Natural killer cell (primary cell): ENCODE data around the gene TPM4. TPM values are rescaled to one million over a fixed set of nuclear protein-coding genes. Genes with fewer than 3 reads are reported as not detected.

Source experiments
- ATAC-seq, 3 donors: fragments of 150-1000 bp in 2 of 3; fragments of 200-7000 bp in 1 of 3; cut with Tn5 transposase; 1 replicate in 1 of 3; 2 replicates in 2 of 3; pipeline ENCODE4 v1.10.0; 2021; ENCODE audit warnings: mild to moderate bottlenecking in 2 of 3, moderate library complexity in 2 of 3
- DNase-seq, 2 donors: peaks; one replicate each; pipeline versions ENCODE4 v3.0.0 to v3.0.0-alpha.2; 2013 to 2021; ENCODE audit warnings: mixed read lengths in 1 of 2
- H3K27ac ChIP-seq: one replicate; pipeline ENCODE4 v1.5.1; 2013; ENCODE audit warnings: mild to moderate bottlenecking, low read length
- H3K27me3 ChIP-seq: one replicate; pipeline ENCODE4 v1.6.1; 2013; ENCODE audit warnings: low read length; ENCODE audit not compliant: control insufficient read depth, insufficient read depth
- H3K36me3 ChIP-seq: one replicate; pipeline ENCODE4 v1.6.1; 2013; ENCODE audit warnings: low read length; ENCODE audit not compliant: control insufficient read depth, insufficient read depth
- H3K4me1 ChIP-seq: one replicate; pipeline ENCODE4 v1.6.1; 2013; ENCODE audit warnings: low read length; ENCODE audit not compliant: control insufficient read depth, insufficient read depth
- H3K4me3 ChIP-seq: one replicate; pipeline ENCODE4 v1.5.1; 2013; ENCODE audit warnings: low read length
- H3K9me3 ChIP-seq: one replicate; pipeline ENCODE4 v1.6.1; 2013; ENCODE audit warnings: low read length; ENCODE audit not compliant: control insufficient read depth, insufficient read depth
- H3K27ac Mint-ChIP-seq, 2 donors: one replicate each; pipeline ENCODE4 v1.8.0; 2022; ENCODE audit warnings: mild to moderate bottlenecking in 2 of 2, mixed read lengths in 2 of 2, moderate library complexity in 1 of 2
- H3K27me3 Mint-ChIP-seq, 2 donors: one replicate each; pipeline ENCODE4 v1.8.0; 2022; ENCODE audit warnings: low read depth in 2 of 2, mixed read lengths in 2 of 2
- H3K36me3 Mint-ChIP-seq: one replicate; pipeline ENCODE4 v1.8.0; 2022; ENCODE audit warnings: mixed read lengths
- H3K4me1 Mint-ChIP-seq, 2 donors: one replicate each; pipeline ENCODE4 v1.8.0; 2022; ENCODE audit warnings: mixed read lengths in 2 of 2
- H3K4me3 Mint-ChIP-seq: one replicate; pipeline ENCODE4 v1.8.0; 2022; ENCODE audit warnings: mild to moderate bottlenecking, moderate library complexity, mixed read lengths
- H3K9me3 Mint-ChIP-seq, 2 donors: one replicate each; pipeline ENCODE4 v1.8.0; 2022; ENCODE audit warnings: mixed read lengths in 2 of 2
- WGBS: methylation state at CpG from one replicate; pipeline ENCODE4 v1.1.7; 2013; ENCODE audit warnings: missing lambda C conversion rate; ENCODE audit not compliant: insufficient coverage; 5-methylcytosine and 5-hydroxymethylcytosine counted together
- intact Hi-C: fragments of 100-400 bp; cut with micrococcal nuclease; formaldehyde crosslinking; loops from one replicate; pipeline ENCODE4 v1.14.2; 2022
- total RNA-seq, 4 donors: library from RNA; stranded (reverse); fragments of 120-200 nt in 1 of 4; gene quantifications; one replicate each; pipeline versions ENCODE4 v1.2.3 to v1.2.4, GENCODE V29; 2013 to 2022
- TF ChIP-seq, protein P1 (sequence below): fragments of 200-600 bp; IDR thresholded peaks from one replicate; pipeline ENCODE4 v1.8.0; 2022; ENCODE audit warnings: antibody characterized with exemption

The TPM4 gene
- total RNA-seq, 3 donors from 2014 or later (not counting 1 experiment from before 2014, with no cell fraction given): 239 to 283 (median 266) TPM

DNA sequence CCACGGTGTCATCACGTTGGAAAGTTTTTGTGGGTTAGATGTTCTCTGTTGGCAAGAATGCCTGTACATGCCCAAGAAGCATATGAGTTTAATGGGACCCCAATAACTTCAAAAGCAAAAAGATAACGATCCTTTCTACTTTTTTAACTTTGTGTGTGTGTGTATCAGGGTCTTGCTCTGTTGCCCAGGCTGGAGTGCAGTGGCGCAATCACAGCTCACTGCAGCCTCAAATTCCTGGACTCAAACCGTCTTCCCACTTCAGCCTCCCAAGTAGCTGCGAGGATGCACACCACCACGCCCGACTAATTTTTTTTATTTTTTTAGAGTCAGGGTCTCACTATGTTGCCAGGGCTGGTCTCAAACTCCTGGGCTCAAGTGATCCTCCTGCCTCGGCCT lies 34.3 kb upstream of the TPM4 start:
- intact Hi-C loops: loop anchor here (1.0 kb wide), 2 partner anchors 69 to 140 kb away; partner anchors contain the start of gene RAB8A
- no peaks in the 10 kb centered on the region for H3K27me3 ChIP-seq
- H3K36me3 ChIP-seq: no peaks in the 10 kb centered on the region
- no peaks in the 10 kb centered on the region for H3K9me3 Mint-ChIP-seq
- H3K27ac Mint-ChIP-seq: no peak overlapping the region
- peaks cover 7% of the 10 kb centered on the region for H3K4me1 ChIP-seq
- TF ChIP-seq, protein P1, sequence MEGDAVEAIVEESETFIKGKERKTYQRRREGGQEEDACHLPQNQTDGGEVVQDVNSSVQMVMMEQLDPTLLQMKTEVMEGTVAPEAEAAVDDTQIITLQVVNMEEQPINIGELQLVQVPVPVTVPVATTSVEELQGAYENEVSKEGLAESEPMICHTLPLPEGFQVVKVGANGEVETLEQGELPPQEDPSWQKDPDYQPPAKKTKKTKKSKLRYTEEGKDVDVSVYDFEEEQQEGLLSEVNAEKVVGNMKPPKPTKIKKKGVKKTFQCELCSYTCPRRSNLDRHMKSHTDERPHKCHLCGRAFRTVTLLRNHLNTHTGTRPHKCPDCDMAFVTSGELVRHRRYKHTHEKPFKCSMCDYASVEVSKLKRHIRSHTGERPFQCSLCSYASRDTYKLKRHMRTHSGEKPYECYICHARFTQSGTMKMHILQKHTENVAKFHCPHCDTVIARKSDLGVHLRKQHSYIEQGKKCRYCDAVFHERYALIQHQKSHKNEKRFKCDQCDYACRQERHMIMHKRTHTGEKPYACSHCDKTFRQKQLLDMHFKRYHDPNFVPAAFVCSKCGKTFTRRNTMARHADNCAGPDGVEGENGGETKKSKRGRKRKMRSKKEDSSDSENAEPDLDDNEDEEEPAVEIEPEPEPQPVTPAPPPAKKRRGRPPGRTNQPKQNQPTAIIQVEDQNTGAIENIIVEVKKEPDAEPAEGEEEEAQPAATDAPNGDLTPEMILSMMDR: no peak
- DNase-seq (no peak), ATAC-seq (no peak)
- no peaks in the 10 kb centered on the region for H3K36me3 Mint-ChIP-seq
- H3K4me3 Mint-ChIP-seq: no peak overlapping the region
- no peaks in the 10 kb centered on the region for H3K9me3 ChIP-seq
- WGBS: 73% methylated on average over 9 of the region's 9 CpGs
- peaks cover 0 to 5% of the 10 kb centered on the region in 2 donors for H3K4me1 Mint-ChIP-seq
- no peak overlapping the region for H3K4me3 ChIP-seq
- H3K27ac ChIP-seq: no peak overlapping the region
- H3K27me3 Mint-ChIP-seq: peaks cover 0 to 3% of the 10 kb centered on the region in 2 donors

DNA sequence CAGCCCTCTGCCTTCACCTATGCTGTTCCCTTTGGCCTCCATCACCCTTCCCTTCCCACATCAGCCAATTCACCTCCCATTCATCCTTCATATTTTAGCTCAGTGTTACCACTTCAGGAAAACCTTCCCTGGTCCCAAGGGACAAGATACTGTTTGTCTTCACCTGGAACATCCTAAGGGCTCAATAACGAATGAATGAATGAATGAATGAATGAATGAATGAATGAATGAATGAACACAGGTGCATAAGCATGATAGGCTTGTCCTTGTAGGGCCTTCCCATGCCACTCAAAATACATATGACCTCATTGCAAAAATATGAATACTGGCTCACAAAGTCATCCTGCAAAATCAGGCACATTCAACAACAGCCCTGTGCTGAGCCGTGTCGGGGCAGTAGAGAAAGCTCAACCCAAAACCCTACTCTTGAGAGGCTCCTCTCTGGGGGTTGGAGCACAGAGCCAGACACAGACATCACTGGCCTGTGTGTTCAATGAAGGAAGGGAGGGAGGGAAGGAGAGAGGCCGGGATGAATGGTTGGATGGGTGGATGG lies 33.7 kb upstream of the TPM4 start:
- Histone ChIP-seq H3K36me3 (no peaks in the 10 kb centered on the region), H3K4me1 (peaks cover 7% of the 10 kb centered on the region), H3K27ac (no peak overlapping the region), H3K4me3 (no peak overlapping the region), H3K27me3 (no peaks in the 10 kb centered on the region), H3K9me3 (no peaks in the 10 kb centered on the region)
- DNase-seq (no peak), ATAC-seq (no peak)
- Mint-ChIP-seq H3K9me3 (no peaks in the 10 kb centered on the region), H3K27me3 (peaks cover 0 to 3% of the 10 kb centered on the region in 2 donors), H3K4me1 (peaks cover 0 to 5% of the 10 kb centered on the region in 2 donors), H3K4me3 (no peak overlapping the region), H3K36me3 (no peaks in the 10 kb centered on the region), H3K27ac (no peak overlapping the region)
- intact Hi-C loops: no loop called here
- TF ChIP-seq, protein P1: no peak
- 72% methylated on average over 4 of the region's 4 CpGs for WGBS

DNA sequence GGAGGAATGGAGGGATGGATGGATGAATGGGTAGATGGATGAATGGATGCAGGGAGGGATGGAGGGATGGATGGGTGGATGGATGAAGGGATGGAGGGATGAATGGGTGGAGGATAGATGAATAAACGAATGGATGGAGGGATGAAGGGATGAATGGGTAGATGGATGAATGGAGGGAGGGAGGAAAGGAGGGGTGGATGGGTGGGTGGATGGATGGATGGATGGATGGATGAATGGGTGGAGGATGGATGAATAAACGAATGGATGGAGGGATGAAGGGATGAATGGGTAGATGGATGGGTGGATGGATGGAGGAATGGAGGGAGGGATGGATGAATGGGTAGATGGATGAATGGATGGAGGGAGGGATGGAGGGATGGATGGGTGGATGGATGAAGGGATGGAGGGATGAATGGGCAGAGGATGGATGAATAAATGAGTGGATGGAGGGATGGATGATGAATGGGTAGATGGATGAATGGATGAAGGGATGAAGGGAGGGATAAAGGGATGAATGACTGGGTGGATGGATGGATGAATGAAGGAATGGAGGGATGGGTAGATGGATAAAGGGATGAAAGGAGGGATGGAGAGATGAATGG lies 33.0 kb upstream of the TPM4 start:
- no peaks in the 10 kb centered on the region for H3K36me3 ChIP-seq
- TF ChIP-seq, protein P1: no peak
- 63% methylated on average over 2 of the region's 2 CpGs for WGBS
- no peak overlapping the region for H3K27ac ChIP-seq
- DNase-seq: no peak
- Mint-ChIP-seq H3K27me3 (peaks cover 0 to 3% of the 10 kb centered on the region in 2 donors), H3K4me1 (peaks cover 0 to 5% of the 10 kb centered on the region in 2 donors), H3K4me3 (no peak overlapping the region), H3K36me3 (no peaks in the 10 kb centered on the region), H3K9me3 (no peaks in the 10 kb centered on the region), H3K27ac (peak overlapping the region in 1 of 2 donors; percentile 9)
- H3K4me1 ChIP-seq: peaks cover 7% of the 10 kb centered on the region
- H3K4me3 ChIP-seq: no peak overlapping the region
- no peaks in the 10 kb centered on the region for H3K9me3 ChIP-seq
- intact Hi-C loops: no loop called here
- ATAC-seq: no peak
- H3K27me3 ChIP-seq: no peaks in the 10 kb centered on the region
